CD4-positive, alpha-beta T cell treated with Interleukin-6 for 4 hours (primary cell): ENCODE results near the gene STYXL2.

Experiments used
- DNase-seq: peaks from one replicate; pipeline ENCODE4 v3.0.0-alpha.2; 2020; ENCODE audit warnings: mixed read lengths

STYXL2 gene

DNA sequence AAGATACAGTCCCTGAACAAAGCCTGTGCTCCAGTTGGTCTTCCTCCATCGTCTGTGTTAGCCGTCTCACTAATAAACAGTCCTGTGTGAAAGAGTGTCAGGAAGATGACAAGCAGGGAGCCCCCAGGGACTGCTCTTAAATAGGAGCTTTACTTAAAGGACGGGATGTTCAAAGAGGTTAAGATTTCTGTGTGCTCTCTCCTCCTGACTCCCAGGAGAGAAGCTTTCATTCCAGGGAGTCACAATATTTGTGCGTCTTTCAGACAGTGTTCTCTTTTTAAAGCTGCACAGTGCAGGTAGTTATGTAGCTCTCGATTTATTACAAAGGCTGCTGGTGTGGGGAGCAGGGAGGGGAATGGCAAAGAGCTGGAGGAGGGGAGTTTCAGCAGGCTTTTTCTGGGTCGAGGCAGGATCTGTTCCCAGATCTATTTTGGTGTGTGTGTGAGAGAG lies 43.5 kb downstream of the STYXL2 start:
- DNase-seq, result no peak

DNA sequence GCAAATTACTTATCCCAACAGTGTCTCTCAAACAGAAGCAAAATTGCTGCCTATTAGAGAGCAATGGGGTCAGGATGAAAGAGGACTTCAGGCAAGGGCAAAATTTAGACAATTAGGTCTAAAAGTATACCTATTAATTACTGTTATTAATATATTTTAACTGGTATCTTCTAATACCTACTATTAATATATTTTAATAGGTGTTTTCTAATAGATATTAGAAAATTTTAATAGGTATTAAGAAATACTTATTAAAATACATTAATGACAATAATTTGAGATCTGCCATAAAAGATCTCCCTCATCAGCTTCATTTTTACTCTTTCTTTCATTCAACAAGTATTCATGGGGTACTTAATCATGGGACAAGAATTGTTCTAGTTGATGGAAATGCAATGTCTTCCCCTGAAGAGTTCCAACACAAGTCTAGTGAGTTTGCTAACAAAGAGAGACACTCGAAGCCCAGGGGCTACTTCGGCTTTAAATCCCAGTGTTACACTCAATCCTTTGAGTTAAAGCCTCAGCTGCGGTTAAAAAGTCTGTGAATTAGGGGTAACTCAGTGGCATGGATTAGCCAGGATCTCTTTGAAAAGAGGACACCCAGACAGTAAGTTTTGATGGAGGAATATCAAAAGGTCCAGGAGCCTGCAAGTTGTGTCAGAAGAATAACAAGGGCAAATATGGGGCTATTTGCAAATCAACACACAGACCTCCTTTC lies 44.1 kb downstream of the STYXL2 start:
- no peak for DNase-seq

DNA sequence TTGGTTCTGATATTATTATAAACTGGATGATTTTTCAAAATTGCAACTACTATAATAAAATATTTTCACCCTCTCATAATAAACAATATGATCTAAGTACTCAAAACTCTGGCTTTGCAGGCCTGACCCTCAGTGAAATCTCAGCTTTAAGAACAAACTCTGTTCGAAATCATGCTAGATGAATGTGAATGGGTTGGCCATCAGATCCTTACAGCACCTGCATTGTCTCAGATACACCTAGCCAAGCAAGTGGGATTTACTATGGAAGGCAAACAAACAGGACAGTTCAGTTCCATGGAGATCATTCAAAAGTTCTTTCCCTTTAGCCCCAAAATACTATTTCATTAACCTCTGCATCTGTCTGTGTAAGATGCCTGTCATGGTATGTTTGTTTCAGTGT lies 44.8 kb downstream of the STYXL2 start:
- DNase-seq, result no peak

GRCh38 chr1:167141963-167142362 lies 48.1 kb downstream of the STYXL2 start:
- no peak for DNase-seq
